Measurements from ENCODE around the gene TMEM132D. TPM values are rescaled to one million over a fixed set of nuclear protein-coding genes. Genes with fewer than 3 reads are reported as not detected.

The TMEM132D gene
- total and polyA plus RNA-seq, 2 of the 8 experiments (the other 6 are each of a cell fraction or from before 2014, with no cell fraction given) = 3.5 to 10.1 TPM

GRCh38 chr12:129753586-129753985 lies 150.2 kb downstream of the TMEM132D start:
- no peaks in the 10 kb centered on the region for H3K23me2 ChIP-seq (ENCODE audit: low read depth, low read length)
- H2BK5ac ChIP-seq (ENCODE audit: low read depth, low read length) = no peak overlapping the region
- H4K8ac ChIP-seq (ENCODE audit: extremely low read depth, insufficient read depth, low read length) = no peak overlapping the region
- no peak overlapping the region for H3K14ac ChIP-seq (ENCODE audit: insufficient read length)
- no peak overlapping the region for H2BK15ac ChIP-seq (ENCODE audit: low read length)
- ChIA-PET CTCF (ENCODE audit: partially characterized antibody) (interaction anchor here (1.2 kb wide), 1 partner anchor 14 kb away, joined by 3 read pairs; no protein-coding TSS in a partner anchor), POLR2A (ENCODE audit: partially characterized antibody) (no interaction called here)
- H3K36me3 ChIP-seq (ENCODE audit: control insufficient read depth in 2 of 4, insufficient read depth in 4 of 4, low read length in 3 of 4) = no peaks in the 10 kb centered on the region
- H3K79me1 ChIP-seq (ENCODE audit: low read depth, low read length) = no peaks in the 10 kb centered on the region; the same call in 1 of the 2 replicates
- H3K27ac ChIP-seq (ENCODE audit: low read depth, low read length) = no peak overlapping the region
- no peaks in the 10 kb centered on the region for H3K4me1 ChIP-seq (replicated peaks in 1 of 4; ENCODE audit: control insufficient read depth in 3 of 4, insufficient read depth in 4 of 4, low read length in 3 of 4)
- H2BK12ac ChIP-seq (ENCODE audit: low read depth, low read length) = no peak overlapping the region
- no peak overlapping the region for H4K91ac ChIP-seq (replicated peaks; ENCODE audit: insufficient read length, low read length)
- H2BK20ac ChIP-seq (ENCODE audit: low read length) = no peak overlapping the region
- no peak overlapping the region for H2AK5ac ChIP-seq (ENCODE audit: low read depth, low read length)
- DNase-seq (ENCODE audit: low read depth in 1 of 2, low spot score in 2 of 2) = no peak
- H3K4ac ChIP-seq (replicated peaks; ENCODE audit: insufficient read length, low read depth, low read length) = no peak overlapping the region
- H4K20me1 ChIP-seq (replicated peaks in 1 of 2; ENCODE audit: control insufficient read depth in 1 of 2, insufficient read depth in 2 of 2, low read length in 2 of 2) = no peaks in the 10 kb centered on the region
- H3K18ac ChIP-seq (ENCODE audit: extremely low read depth, low read length) = no peak overlapping the region
- H3K79me2 ChIP-seq (ENCODE audit: control insufficient read depth in 1 of 2, insufficient read depth in 2 of 2, low read length in 2 of 2) = no peaks in the 10 kb centered on the region
- FAIRE-seq = no peak
- no peak overlapping the region for H3K9ac ChIP-seq (replicated peaks in 1 of 4; ENCODE audit: extremely low read depth in 1 of 4, low read depth in 3 of 4, low read length in 3 of 4)
- H3K23ac ChIP-seq (ENCODE audit: insufficient read length) = no peak overlapping the region
- no peak overlapping the region for H3K56ac ChIP-seq (replicated peaks; ENCODE audit: insufficient read length, low read depth, low read length)
- no peak overlapping the region for H2BK120ac ChIP-seq (replicated peaks; ENCODE audit: low read depth, low read length)
- no peak overlapping the region for H2AFZ ChIP-seq (ENCODE audit: low read length)
- H3K4me3 ChIP-seq (ENCODE audit: extremely low read depth in 1 of 4, insufficient read depth in 2 of 4, low read depth in 3 of 4, low read length in 4 of 4) = no peak overlapping the region
- H3K9me3 ChIP-seq (ENCODE audit: insufficient read depth in 2 of 2, low read depth in 1 of 2, low read length in 1 of 2) = no peaks in the 10 kb centered on the region; a peak in 1 of 4 replicates
- H4K5ac ChIP-seq (ENCODE audit: insufficient read length, low read depth, low read length) = no peak overlapping the region
- WGBS, 2 experiments (ENCODE audit: extremely low coverage in 1 of 2, insufficient coverage in 1 of 2, insufficient read length in 1 of 2, insufficient replicate concordance in 2 of 2, low coverage in 1 of 2, low lambda C conversion rate in 2 of 2, missing lambda C conversion rate in 1 of 2) = 90% methylated on average over 6 of the region's 6 CpGs; no CpG with 5 or more reads in 1 of the 2 experiments
- no peak overlapping the region for H3K4me2 ChIP-seq (ENCODE audit: insufficient read depth in 1 of 2, low read depth in 2 of 2, low read length in 2 of 2)
- H3K27me3 ChIP-seq (replicated peaks in 1 of 4; ENCODE audit: control insufficient read depth in 3 of 4, extremely low read depth in 1 of 4, insufficient read depth in 3 of 4, low read length in 3 of 4) = no peaks in the 10 kb centered on the region
- TF ChIP-seq USF2 (IDR thresholded peaks at IDR 0.05; ENCODE audit: low read length) (no peak), SP2 (IDR thresholded peaks at IDR 0.05; ENCODE audit: low read length) (no peak), KDM1A (IDR thresholded peaks at IDR 0.05; ENCODE audit: borderline replicate concordance, low read length) (no peak), YY1 (IDR thresholded peaks at IDR 0.05; ENCODE audit: low read depth, low read length) (no peak), RNF2 (IDR thresholded peaks at IDR 0.05; ENCODE audit: borderline replicate concordance, low read depth, low read length, missing control alignments, poor library complexity, severe bottlenecking) (no peak), SIRT6 (IDR thresholded peaks at IDR 0.05; ENCODE audit: low read length) (no peak), EP300 (IDR thresholded peaks at IDR 0.05; ENCODE audit: borderline replicate concordance in 1 of 2, low read depth in 2 of 2, low read length in 2 of 2) (no peak), NRF1 (IDR thresholded peaks at IDR 0.05; ENCODE audit: low read depth, low read length) (no peak), TEAD4 (IDR thresholded peaks at IDR 0.05; ENCODE audit: low read depth, low read length) (no peak), ATF3 (IDR thresholded peaks at IDR 0.05; ENCODE audit: insufficient read depth, low read depth, low read length) (no peak), KDM4A (IDR thresholded peaks at IDR 0.05; ENCODE audit: low read depth, low read length, severe bottlenecking) (no peak), ZNF274 (IDR thresholded peaks at IDR 0.05; ENCODE audit: borderline replicate concordance, extremely low read depth, low read length) (no peak)

Data from H1 (cell line).